Middle frontal gyrus (tissue), 1 donor: ENCODE data around the gene ACTR3.

Experiments
- DNase-seq: peaks from one replicate; pipeline ENCODE4 v3.0.0-alpha.2; 2015; ENCODE audit warnings: low spot score; ENCODE audit errors: extremely low spot score

The ACTR3 gene

GRCh38 chr2:113875135-113875534 lies 14.8 kb upstream of the ACTR3 start:
- DNase-seq = no peak

GRCh38 chr2:113876503-113877387 lies 13.1 kb upstream of the ACTR3 start:
- no peak for DNase-seq

- DNase-seq = no peak
Measured at GRCh38 chr2:113877711-113878598, 11.9 kb upstream of the ACTR3 start.

DNA sequence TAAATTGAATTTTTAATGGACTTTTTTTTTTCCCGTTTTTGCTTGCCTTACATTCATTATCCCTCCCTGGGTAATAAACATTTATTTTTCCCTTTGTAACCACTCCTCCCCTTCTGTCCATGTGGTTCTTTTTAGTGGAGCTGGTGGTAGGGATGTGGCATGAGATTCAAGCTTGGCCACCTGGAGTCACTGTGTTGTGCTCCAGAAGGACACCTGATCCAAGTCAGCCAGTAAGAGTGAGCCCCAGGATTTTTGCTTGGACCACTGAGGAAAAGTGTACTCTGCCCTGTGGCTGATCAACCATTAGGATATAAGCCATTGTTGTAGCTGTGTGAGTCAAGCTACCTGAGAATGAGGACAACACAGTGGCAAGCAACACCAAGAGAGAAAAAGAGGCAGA lies 11.1 kb upstream of the ACTR3 start:
- no peak for DNase-seq

- DNase-seq = no peak
Measured at GRCh38 chr2:113879457-113879856, 10.4 kb upstream of the ACTR3 start.

DNA sequence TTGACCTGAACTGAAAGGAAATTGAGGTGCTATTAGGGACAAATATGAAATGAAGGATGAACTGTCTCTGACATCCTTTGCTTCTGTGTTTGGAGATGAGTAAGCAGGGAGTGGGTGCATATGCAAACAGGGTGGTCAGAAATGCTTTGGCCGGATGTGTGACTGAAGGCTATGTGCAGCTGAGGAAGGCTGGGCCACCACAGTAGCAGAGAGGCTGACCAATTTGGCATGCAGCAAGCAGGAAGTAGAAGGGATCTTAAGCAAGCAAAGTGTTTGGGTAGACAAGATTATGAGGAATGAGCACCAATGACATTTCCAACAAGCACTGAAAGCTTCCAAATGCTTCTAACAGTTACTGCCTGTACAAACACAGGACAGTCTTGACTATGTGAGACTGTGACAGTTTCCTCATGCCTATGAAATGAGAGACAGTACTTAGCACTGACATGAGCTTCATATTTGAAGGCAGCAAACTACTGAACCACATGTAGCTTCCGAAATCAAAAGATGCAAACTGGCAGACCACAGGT lies 3.3 kb upstream of the ACTR3 start:
- no peak for DNase-seq

GRCh38 chr2:113887009-113887792 lies 2.7 kb upstream of the ACTR3 start:
- DNase-seq = no peak

DNA sequence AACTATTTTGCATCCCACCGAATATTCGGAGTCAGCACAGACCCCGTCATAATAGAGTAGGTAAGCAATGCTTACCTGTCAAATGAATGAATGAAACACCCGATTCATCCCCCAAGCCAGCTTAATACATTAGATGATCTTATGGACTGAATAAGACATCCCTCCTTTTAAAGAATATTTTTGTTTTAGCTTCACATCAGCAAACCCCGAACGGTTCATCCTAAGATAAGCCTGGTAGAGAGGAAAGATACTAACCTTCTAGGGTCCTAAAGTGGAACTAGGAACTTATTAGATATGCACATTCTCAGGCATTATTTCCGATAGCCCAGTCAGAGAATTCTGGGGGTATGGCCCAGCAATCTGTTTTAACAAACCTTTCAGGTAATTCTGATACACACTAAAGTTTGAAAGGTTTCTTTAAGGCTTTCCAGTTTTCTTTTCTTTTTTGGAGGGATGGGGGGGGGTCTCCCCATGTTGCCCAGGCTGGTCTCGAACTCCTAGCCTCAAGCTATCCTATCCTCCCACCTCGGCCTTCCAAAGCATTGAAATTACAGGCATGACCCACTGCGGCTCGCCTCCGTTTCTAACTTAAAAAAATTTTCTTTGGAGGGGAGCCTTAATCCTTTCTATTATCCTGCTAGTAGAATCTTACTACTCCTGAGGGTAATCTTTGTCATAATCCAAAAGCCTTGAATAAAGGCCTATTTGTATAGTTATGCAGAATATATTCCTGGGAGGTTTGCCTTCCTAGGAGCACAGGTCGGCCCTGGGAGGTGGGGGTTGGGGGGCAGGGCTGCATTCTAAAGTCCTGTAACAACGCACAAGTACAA lies 1.0 kb upstream of the ACTR3 start:
- DNase-seq = no peak

GRCh38 chr2:113890253-113891235 lies 655 bp downstream of the ACTR3 start:
- DNase-seq = no peak

DNA sequence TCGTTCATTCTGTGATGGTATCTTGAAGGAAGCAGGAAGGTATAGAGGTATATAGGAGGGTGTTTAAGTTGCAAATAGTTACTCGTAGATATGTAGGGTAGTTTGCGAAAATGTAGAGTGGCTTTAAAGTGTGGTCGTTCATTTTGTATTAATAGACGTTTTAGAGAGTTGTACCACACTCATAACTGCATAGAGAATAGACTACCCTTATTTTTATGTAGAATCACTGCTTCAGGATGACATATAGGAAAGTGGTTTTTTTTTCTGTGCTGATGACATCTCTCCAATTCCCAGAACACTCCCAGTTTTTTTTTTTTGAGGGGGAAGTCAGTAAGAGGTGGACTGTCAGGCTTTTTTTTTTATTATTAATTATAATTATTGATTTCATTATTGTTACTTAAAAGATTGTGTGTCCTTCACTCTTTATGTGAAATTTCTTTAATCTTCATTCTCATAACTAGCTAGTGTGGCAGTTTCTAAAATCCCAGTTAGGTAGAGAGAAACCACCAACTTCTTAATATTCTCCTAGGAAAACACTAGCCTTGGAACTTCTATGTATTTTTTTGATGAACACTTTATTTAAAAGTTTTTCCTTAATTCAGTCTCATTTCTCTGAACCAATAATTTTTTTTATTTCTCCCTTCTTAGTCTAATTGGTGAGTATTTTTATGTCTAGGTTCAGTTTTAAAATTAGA lies 1.5 kb downstream of the ACTR3 start:
- no peak for DNase-seq

GRCh38 chr2:113892004-113892710 lies 2.3 kb downstream of the ACTR3 start:
- DNase-seq = no peak

GRCh38 chr2:113894156-113894743 lies 4.4 kb downstream of the ACTR3 start:
- DNase-seq = no peak

DNA sequence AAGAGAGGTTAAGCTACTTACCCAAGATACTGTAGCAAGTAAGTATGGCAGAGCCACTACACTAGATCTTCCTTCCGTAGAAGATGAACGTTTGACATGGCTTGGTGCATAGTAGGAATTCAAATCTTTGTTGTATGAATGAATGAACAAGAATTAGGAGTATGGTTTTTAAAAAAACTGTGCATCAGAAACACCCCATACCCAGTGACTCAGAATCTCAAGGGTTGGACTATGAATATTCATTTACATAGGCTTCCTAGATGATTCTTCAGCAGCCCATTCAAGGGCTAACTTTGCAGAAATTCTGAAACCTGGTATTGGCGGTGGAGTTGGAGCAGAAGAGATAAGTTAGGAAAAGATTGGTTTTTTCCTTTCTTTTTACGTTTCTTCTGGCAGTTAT lies 5.4 kb downstream of the ACTR3 start:
- no peak for DNase-seq

DNA sequence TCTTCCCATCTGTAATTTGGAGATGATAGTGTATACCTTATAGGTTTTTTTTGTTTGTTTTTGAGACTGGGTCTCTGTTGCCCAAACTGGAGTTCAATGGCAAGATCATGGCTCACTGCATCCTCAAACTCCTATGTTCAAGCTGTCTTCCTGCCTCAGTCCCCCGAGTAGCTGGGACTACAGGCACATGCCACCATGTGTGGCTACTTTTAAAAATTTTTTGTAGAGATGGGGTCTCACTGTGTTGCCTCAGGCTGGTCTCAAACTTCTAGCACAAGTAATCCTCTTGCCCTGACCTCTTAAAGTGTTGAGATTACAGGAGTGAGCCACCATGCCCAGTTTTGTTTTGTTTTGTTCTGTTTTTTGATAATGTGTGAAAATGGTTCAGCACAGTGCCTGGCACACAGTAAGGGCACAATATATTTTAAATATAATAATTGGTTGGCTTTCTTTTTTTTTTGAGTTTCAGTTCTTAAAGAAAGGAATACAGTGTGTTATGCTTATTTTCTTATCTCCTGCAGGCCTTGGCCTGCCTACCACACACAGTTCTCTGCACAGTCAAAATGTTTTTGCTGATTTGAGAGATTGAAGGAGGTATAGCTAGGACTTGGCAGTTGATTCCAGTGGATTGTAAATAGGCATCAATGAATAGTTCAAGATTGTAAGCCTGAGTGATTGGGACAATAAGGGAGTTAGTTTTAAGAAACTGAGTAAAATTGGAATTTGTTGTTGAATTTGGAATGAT lies 6.1 kb downstream of the ACTR3 start:
- DNase-seq = no peak

- no peak for DNase-seq
Measured at GRCh38 chr2:113896791-113897190, 6.9 kb downstream of the ACTR3 start.

- no peak for DNase-seq
Measured at GRCh38 chr2:113898081-113898480, 8.2 kb downstream of the ACTR3 start.

DNA sequence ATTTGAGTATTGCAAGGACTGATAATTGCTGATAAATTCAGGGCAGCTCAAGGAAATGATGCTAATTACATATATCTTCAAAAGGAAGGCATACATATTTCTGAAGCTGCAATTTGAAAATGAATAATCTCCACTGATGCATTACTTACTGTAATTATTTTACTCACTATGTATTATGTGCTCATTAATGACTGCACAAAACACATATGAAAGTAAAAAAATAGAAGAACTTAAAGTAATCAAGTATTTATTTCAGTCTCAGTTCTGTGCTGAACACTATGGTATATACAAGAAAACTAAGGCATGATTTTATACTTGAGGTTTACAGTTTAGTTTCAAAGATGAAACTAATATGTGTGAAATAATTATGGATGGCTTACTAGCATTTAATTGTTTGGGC lies 9.3 kb downstream of the ACTR3 start:
- DNase-seq = no peak
